ENCODE results near the gene TBC1D24.
A peak's percentile ranks its signal among the peaks of the same experiment; 100 is the strongest.

TBC1D24 gene

GRCh38 chr16:2464333-2464732 is 10.6 kb upstream of the TBC1D24 start:
- no peak overlapping the region for H3K27ac ChIP-seq
- TF ChIP-seq CTCF (conservative IDR thresholded peaks at IDR 0.05) = no peak
- no peak for TF ChIP-seq ZFX (IDR thresholded peaks at IDR 0.05)

GRCh38 chr16:2465653-2466415 is 9.1 kb upstream of the TBC1D24 start:
- TF ChIP-seq CTCF (conservative IDR thresholded peaks at IDR 0.05) = no peak; the same call in 1 of the 2 replicates
- TF ChIP-seq ZFX (IDR thresholded peaks at IDR 0.05) = no peak

GRCh38 chr16:2466667-2467527 is 8.0 kb upstream of the TBC1D24 start:
- TF ChIP-seq ZFX (IDR thresholded peaks at IDR 0.05) (no peak), CTCF (conservative IDR thresholded peaks at IDR 0.05) (no peak)
- peak overlapping the region; percentile 90 for H3K27ac ChIP-seq

More at GRCh38 chr16:2465653-2466415, 9.1 kb upstream of the TBC1D24 start:
- H3K27ac ChIP-seq = no peak overlapping the region

GRCh38 chr16:2467528-2468232 is 7.2 kb upstream of the TBC1D24 start:
- peak overlapping the region; percentile 90 for H3K27ac ChIP-seq
- TF ChIP-seq ZFX (IDR thresholded peaks at IDR 0.05) (peak; percentile 33; the same call in 1 of the 2 replicates), CTCF (conservative IDR thresholded peaks at IDR 0.05) (no peak; the same call in 1 of the 2 replicates)

GRCh38 chr16:2468233-2468724 is 6.6 kb upstream of the TBC1D24 start:
- H3K27ac ChIP-seq = peak overlapping the region; percentile 90
- TF ChIP-seq ZFX (IDR thresholded peaks at IDR 0.05) (no peak), CTCF (conservative IDR thresholded peaks at IDR 0.05) (no peak)

GRCh38 chr16:2468725-2469398 is 6.1 kb upstream of the TBC1D24 start:
- TF ChIP-seq ZFX (IDR thresholded peaks at IDR 0.05) (no peak), CTCF (conservative IDR thresholded peaks at IDR 0.05) (no peak)
- H3K27ac ChIP-seq = peak overlapping the region; percentile 90

Data from C4-2B (cell line).